ENCODE data around the gene PDE7B.
A peak's percentile ranks its signal among the peaks of the same experiment; 100 is the strongest.

The PDE7B gene

DNA sequence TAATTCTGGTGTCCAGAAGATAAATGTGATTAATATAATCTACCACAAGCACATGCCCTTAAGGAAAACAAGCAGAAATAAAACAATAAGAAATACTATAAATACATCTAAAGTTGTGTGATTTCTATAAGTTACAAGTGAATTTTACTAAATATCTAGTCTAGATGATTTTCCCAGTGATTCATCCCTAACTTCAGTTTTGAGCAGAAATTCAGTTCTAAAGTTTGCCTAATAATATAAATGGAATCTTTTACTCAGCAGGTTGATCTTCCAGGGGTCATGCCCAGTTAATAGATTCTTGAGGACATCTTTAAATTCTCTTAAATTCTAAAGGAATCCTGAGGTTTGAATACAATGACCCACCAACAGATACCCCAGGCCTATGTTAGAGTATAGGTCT, 37.3 kb downstream of the PDE7B start:
- no peak for DNase-seq (ENCODE audit: low spot score)

DNA sequence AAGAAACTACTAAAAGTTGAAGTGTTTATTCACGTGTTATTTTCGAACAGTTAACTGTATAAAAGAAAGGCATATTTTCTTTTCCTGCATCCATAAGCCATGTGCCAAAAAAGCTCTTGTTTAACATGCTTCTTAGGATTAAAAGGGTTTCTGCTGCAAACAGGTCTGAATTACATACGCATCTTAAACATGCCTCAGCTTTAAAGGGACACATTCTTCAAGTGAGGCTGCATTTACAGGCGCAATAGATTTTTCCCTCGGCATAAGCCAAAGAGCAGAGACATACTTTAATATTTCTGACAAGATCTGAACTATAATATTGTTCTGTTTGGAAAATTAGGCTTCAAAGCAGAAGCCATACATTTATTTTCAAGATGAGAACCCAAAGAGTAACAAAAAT, 39.4 kb downstream of the PDE7B start:
- no peak for DNase-seq (ENCODE audit: low spot score)

DNA sequence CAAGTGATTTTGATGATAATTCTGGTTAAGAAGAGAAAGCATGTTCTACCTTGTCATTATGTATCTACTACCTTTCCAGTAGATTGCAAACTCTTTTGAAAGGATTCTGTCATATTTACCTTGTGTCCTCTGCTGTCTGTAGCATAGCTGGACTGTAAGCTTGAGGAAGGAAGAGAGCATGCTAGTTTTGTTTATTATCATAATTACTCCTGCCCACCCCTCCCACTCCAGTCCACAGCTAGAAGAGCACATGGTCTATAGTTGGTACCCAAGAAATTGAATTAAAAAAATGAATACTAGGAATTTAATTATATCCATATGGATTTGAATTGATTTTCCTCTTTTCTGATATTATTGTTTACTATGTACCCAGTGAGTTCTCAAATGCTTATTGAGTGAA, 40.2 kb downstream of the PDE7B start:
- DNase-seq (ENCODE audit: low spot score), result no peak

DNA sequence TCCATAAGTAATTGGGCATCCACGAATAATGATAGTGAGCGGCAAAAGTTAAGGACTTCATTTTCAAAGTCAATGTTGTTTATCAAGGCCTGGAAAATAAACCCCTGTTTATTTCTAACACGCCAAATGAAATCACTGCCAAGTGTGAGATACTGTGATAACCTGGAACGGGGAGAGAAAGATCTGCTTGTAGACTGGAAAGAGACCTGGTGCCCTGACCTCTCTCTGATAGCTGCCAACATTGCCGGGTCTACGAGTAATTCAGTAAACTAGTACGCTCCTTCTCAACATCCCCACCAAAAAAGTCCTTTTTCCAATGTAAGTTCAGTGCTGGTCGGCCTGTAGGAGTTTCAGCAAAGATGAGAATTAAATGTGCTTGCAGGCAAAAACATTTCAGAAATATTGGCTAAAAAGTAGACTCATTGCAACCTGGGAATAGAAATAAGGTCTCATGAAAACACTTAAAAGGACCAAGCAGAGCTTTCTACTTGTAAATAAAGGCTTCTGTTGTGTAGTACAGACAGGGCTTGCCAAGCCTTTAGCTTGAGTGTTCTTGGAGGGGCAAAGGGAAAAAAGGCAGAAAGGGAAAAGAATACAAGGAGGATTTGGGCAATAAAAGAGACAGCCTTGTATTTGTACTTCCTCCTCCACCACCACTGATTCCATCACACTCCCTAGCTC, 43.9 kb downstream of the PDE7B start:
- no peak for DNase-seq (ENCODE audit: low spot score)

DNA sequence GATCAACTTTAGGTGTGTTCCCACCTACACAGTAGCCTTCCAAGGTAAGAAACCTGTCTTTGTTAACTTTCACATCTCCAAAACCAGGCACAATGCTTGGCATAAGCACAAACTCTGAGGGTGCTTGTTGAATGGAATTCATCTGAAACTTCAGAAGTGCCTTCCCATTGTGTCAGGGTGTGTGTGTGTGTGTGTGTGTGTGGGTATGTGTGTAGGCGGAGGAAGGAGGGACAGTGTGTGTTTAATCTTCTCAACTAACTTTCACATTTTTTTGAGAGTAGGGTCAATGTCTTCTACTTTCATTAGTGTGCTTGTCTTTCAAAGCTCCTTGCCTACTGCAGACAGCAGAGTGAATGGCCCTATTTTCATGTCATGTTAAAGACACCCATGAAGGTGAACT, 45.6 kb downstream of the PDE7B start:
- DNase-seq (ENCODE audit: low spot score), result no peak

DNA sequence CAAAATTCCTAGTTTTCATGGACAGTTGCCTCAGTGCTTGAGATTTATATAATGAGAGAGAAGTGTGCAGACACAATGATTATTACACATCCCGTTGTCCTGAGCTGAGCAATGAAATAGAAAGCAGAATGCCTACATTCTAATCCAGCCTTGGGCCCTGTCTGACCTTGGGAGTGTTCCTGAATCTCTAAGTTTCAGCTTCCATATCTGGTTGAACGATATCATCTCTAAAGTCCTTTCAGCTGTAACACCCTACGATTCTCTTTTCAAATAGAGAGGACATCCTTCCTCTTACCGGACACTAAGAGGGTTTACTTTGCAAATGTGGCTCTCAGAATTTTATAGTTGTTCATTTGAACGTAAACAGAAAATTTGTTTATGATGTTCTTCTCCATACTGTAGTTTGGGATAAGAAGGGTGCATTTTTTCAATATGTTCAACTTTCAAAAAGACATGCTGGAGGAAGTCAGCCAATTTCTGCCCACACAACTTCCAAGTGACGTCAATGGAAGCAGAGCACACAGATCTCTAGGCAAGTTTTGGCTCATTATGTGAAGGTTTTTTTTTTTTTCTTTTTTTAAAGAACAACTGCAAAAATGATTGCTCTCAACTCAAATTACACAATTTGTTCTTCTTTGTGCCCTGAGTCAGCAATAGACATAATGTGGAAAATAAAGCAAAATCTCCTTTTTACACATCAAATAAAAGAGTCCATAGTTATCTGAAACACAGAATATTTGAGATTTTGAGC, 50.4 kb downstream of the PDE7B start:
- peak; percentile 84 for DNase-seq (ENCODE audit: low spot score)

DNA sequence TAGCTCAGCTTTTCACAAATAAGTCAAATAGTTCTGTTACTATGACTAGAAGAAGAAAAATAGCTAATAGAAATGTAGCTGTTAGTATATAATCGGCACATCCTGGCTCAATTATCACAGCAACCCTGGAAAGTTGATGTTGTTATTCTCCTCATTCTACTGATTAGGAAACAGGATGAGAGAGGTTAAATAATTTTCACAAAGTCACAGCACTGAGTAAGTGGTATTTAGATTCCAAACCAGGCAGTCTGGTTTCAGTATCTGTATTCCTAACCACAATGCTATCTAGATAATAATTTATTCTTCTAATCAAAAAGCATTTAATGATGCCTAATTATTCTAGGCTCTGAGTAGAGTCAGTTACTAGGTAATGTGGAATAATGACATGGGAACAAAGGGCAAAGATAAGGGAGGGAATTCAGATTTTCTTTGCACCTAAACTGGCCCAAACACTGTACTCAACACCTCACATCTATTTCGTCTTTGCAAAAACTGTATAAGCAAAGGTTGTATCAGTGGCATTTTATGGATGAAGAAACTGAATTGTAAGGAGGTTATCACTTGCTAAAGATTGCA, 51.3 kb downstream of the PDE7B start:
- DNase-seq (ENCODE audit: low spot score), result no peak

DNA sequence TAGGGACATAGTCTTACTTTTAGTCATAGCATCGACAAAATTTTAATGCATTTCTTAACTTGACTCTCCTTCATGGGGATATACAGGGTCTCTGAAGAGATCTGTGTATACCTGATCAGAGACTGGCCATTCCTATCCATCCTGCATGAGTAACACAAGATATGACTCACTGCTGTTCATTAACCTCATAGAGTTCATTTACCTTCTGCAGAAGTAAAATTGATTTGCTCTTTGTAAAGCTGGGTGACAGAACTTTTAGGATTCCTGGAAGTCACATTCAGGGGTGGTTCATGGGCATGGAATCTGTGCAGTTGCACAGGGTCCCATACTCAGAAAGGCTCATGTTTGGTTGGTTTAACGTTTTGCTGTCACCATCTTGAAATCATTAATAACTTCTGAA, 53.2 kb downstream of the PDE7B start:
- DNase-seq (ENCODE audit: low spot score), result no peak

DNA sequence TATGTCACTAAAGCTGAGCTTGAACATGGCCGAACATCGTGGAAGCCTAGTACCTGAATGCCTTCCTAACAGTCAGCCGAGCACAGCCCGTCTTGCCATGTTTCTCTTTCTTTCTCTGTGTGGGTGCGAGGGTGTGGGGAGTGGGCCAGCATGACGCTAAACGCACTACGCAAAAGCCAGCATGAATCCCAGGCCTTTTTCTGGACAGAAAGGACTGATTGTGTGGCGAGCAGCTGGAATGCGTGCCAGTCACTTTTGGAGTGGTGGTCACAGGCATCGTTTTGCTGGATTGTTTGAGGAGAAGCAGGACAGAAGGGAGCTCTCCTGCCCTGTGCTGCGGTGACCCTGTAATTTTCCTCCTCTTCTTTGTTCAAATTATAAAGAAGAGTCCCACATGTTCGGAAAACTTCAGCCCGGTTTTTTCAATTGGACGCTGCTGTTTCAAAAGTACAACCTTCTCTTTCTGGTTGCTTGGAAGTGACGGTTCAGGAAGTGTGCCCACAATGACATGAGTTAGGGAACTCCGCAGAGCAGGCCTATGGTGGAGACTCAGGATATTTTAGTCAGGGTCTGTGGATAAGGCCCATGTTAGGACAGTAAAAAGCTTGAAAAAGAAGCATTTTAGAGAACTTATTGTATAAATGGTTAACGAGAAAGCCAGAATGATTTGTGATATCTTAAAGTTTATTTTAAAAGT, 54.3 kb downstream of the PDE7B start:
- peak; percentile 63 for DNase-seq (ENCODE audit: low spot score)

DNA sequence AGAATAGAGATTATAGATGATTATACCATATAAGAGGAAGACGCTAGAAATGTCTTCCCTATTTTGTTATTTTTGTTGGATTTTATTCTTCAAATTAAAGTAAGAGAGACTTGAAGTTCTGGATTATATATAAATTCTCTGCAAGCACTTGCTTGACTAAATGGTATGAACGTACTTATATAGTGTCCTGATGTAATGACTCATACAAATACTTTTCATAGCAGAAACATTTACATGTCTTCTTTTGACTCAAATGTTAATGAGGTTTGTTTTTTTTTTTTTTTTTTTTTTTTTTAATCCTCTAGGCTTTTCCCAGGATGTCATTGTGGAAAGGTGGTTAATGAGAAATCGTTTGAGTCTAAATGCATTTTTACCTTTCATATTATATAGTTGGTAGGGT, 55.0 kb downstream of the PDE7B start:
- no peak for DNase-seq (ENCODE audit: low spot score)

DNA sequence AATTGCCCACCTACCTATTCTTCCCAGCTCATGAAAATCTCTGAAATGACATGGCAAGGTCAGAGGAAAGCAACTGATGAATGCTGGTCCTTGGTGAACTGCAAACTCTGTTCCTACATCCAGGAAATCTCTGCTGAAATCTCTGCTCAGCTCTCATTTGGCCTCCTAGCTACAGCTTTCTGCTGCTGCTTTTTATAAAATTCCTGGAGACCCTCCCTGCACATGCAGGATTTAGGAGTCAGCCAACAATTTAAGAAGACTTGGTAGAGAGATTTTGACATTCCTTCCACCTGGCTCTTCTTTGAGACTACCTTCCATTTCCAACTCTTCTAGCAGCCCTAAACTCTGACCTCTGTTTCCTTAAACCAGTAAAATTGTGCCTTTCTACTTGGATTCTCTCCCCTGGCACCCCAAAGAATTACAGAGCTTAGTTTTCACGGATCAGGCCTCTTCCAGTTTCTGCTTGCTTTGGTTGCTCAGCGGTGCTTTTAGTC, 55.5 kb downstream of the PDE7B start:
- no peak for DNase-seq (ENCODE audit: low spot score)

DNA sequence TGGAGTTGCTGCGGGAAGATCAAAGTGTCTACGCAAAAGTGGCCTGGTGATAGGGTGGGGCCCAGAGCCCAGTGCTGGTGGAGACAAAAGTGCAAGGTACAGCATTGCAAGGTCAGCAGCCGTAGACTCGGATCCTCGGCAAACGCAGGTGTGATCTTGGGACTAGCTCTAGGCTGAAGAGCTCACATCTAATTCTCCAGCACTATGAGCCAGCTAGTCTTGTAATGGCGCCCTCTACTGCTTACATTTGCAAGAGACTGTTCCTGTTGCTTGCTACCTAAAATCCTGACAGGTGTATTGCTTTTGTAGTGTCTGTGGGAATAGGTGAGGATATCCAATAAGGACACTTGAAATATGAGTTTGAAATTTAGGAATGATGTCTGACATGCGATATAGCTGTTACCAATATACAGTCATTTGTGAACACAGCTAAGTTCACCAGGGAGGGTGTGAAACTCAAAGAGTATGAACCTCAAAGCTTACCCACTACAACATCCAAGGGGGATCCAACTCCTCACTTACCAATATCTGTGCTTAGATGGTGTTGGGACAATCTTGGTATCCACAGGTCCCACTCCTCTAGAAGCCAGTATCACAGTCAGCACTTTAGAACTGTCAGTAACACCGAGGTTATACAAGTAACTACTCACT, 58.4 kb downstream of the PDE7B start:
- DNase-seq (ENCODE audit: low spot score), result no peak

DNA sequence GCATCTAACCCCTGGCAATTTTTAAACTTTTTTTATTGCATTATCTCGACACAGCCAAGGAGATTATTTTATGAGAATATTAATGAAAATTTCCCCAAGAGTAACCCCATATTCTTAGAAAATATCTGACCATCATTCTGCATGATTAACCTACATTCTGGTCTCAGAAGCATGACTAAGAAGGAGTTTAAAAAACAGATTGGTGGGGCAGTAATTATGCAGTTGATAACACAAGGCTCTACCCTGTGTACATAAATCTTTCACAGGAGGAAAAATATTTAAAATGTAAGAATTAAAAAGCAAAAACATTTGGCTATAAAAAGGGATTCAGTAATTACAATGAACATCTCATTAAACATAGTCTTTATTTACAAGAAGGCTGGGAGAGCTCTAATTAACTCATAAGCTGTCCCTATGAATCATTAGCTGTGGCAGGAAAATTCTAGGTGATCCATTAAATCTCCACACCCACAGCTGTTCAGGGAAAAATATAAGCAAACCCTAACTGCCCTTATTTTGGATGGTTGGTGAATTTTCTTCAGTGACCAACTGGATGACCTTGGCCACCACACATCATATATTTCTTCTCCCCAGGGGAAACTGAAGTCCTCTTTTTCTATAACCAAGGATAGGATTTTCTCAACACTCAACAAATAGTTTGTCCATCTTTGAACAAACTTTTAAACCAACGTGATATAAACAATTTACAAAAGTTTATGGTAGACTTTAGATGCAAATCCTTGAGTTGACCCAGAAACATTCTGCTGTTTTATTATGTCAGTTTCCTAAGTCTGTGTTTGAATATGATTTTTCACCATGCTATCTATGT, 59.5 kb downstream of the PDE7B start:
- DNase-seq (ENCODE audit: low spot score), result no peak

DNA sequence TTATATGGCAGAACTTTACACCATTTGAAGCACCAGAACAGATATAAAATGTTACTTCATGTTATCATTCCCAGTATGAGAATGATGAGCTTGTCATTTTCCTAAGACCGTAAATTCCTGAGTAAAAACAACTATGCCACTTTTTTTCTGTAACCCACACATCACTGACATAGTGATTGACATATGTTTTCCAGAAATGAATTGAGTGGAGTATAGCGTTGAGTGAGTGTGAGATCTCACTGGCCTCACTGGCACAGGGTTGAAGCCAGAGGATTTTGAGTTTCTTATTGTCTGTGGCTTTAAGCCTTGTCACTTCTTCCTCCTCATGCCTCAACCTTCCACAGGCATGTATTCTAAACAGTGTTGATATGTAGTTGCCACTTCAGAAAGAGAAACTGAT, 62.3 kb downstream of the PDE7B start:
- no peak for DNase-seq (ENCODE audit: low spot score)

DNA sequence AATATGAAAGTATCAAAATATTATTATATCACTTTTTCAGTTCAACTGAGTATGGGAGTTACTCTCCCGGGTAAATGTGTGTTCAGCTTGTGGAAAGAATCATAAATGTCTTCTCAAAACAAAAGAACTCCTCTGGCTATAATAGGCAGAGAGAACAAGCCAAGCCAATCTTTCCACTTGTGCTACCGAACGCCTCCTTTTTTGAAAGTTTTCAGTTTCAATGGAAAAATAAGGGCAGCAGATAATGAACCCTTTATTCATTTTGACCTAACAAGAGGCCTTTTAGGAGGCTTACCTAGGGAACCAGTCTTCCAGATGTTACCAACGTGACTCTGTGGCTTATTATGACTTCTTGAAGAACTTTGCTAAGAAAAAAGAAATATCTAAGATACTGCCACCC, 67.5 kb downstream of the PDE7B start:
- no peak for DNase-seq (ENCODE audit: low spot score)

DNA sequence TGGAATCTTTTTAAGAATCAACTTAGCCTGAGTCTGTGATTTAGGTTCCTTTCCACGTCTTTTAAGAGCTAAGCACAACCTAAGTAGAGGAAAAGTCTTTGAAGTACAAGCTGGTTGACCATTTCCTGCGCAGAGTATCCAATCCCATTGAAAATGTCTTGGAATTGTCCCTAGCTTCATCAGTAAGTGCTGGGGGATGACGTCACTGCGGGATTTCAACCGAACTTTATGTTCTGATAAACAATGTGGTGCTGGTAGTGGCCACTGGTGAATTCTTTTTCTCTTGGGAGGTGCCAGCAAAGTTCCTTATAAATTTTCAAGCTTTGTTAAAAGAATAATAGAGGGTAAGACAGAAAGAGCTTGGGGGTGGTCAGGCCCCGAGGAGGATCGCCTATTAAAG, 69.2 kb downstream of the PDE7B start:
- DNase-seq (ENCODE audit: low spot score), result no peak

DNA sequence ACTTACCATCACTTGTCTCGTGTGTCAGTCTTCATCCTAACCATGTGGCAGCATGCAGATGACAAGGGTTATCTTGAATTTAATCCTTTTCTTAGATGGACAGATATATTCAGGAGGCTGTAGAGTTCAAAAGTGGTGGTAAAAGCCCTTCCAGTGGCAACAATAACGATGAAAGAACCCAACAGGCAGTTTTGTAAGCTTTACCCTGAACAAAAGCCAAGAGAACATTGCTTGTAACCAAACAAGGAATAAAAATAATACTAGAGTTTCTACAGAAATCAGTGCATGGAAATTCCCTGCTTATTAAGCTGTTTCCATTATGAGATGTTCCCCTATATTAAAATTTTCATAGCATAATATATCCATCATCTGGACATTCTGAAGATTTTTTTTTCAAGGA, 69.7 kb downstream of the PDE7B start:
- no peak for DNase-seq (ENCODE audit: low spot score)

DNA sequence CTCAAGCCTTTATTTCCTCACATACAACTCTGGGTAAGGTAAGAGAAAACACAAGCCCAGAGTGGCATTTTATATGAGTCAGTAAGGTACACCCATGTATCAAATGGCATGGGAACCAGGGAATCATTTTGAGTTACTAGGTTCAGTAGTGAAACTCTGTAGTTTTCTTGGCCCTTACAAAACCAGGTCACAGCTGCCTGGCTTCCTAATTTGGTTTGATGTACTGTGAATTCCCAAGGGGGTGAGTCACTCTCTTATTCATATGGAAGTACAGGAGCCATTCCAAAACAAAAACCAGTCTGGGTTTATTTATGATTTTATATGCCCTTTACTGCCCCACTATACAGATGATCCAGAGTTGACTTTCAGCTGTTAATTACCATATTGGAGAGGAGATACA, 70.7 kb downstream of the PDE7B start:
- no peak for DNase-seq (ENCODE audit: low spot score)

DNA sequence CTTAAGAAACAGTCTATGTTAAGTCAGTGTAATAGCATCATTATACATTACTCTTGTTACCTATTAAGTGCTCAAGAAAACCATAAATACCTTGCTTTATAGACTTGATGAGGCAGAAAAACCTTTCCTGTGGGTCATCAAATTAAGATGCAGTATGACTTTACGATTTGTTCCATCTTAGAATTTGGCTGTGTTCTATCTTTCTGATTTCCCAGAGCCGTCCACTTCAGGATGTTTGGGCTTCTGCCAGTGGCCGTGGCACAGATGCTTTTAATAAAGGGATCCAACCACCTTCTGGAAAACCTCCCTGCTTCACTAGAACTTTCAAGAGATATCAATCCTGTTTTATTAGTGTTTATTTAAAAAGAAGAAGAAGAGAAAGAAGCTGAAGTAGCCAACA, 71.2 kb downstream of the PDE7B start:
- no peak for DNase-seq (ENCODE audit: low spot score)

DNA sequence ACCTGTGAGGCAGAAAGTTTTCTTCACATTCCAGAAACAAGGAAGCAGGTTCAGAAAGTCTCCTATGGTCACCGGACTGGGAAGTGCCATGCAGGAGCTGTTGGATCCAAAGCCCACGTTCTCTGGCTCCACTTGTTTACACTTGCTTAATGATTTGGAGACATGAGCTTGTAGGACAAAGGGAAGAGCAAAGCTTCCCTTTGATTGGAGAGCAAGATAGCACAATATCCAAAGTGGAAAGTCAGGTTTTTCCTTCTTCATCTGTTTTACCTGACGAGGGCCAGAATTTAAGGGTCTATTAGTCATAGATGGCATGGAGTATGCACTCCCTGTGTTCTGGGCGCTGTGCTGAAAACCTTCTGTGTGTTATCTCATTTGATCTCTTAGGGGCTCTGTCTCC, 81.2 kb downstream of the PDE7B start:
- no peak for DNase-seq (ENCODE audit: low spot score)

DNA sequence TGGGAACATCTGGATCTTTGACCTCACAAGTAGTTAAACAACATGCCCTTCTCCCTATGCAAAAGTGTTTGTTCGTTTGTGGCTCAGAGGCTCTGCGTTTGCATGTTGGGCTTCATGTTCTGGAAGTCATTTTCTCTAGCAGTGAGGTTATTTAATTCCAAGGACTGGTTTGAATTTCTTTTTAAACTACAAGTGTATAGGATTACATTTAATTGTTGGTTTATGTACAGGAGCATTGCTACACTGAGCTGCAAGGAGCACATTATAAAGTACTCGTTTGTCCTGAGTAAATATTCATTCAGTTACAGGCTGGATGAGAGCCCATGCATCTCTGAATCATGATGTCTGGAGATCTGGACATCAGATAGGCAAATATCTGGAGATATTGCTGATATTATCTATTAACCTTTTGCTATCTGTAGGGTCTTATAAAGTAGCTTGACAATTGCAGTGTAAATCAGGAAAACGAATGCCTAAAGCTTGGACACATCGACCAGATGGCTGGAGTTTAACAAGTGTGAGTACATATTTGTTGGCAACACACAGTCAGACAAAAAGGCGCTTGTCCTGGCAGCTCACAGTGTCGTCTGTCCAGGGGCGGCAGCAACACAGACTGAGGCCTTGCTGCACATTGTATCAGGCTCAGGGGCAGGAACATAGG, 84.6 kb downstream of the PDE7B start:
- peak; percentile 29 for DNase-seq (ENCODE audit: low spot score)
